ENCODE data around the gene SCN9A. TPM values are rescaled to one million over a fixed set of nuclear protein-coding genes. Genes with fewer than 3 reads are reported as not detected.

The SCN9A gene
- total RNA-seq, 2 experiments from 2014 or later = not detected

DNA sequence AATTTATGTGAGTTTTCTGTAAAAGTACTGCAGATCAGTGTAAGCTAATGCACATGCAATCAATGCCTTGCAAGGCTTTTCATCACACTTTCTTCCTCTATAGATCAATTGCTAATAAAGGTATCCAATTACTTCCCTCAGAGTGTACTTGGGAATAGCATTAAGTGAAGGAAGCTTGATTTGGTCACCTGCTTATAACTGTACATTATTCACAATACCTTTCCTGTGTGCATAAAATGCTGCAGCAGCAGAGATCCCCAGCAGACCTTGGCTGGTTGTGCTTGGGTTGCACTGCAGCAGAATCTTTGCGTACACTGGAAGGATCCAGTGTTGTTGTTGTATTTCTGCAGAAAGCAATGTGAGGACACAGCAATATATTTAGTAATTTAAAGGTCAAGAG, 18.5 kb upstream of the SCN9A start:
- ChIA-PET POLR2A (no interaction called here), CTCF (no interaction called here)
- Mint-ChIP-seq H3K4me1 (ENCODE audit: low read depth) (no peaks in the 10 kb centered on the region), H3K4me3 (no peak overlapping the region), H3K9me3 (no peaks in the 10 kb centered on the region), H3K27me3 (no peaks in the 10 kb centered on the region), H3K27ac (no peak overlapping the region), H3K36me3 (no peaks in the 10 kb centered on the region)
- DNase-seq = no peak
- intact Hi-C loops (cut with micrococcal nuclease) = no loop called here

DNA sequence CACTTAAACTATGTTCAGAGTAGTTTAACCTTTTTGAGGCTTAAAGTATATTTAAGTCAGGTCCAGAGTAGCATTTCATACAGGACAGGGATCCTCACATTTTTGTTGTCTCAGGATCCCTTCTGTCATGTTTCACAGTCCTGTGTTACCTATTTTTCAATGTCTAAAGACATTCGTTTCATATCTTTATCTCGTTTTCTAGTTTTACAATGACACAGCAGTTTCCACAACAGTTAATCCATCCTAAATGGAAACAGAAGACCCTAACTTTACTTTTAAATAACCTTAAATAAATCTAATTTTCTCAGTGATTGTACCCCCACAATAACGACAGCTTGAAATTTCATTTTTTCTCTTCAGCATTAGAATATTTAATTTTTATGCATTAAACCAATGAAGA, 17.3 kb upstream of the SCN9A start:
- no peaks in the 10 kb centered on the region for H3K9me3 Mint-ChIP-seq
- intact Hi-C loops (cut with micrococcal nuclease) = no loop called here
- CTCF ChIA-PET = no interaction called here
- H3K27me3 Mint-ChIP-seq = no peaks in the 10 kb centered on the region
- H3K4me1 Mint-ChIP-seq (ENCODE audit: low read depth) = no peaks in the 10 kb centered on the region
- H3K36me3 Mint-ChIP-seq = no peaks in the 10 kb centered on the region
- POLR2A ChIA-PET = no interaction called here
- no peak for DNase-seq
- no peak overlapping the region for H3K27ac Mint-ChIP-seq
- no peak overlapping the region for H3K4me3 Mint-ChIP-seq

- no peaks in the 10 kb centered on the region for H3K4me1 Mint-ChIP-seq (ENCODE audit: low read depth)
- CTCF ChIA-PET = no interaction called here
Observed at GRCh38 chr2:166388481-166389070, 12.8 kb upstream of the SCN9A start.

DNA sequence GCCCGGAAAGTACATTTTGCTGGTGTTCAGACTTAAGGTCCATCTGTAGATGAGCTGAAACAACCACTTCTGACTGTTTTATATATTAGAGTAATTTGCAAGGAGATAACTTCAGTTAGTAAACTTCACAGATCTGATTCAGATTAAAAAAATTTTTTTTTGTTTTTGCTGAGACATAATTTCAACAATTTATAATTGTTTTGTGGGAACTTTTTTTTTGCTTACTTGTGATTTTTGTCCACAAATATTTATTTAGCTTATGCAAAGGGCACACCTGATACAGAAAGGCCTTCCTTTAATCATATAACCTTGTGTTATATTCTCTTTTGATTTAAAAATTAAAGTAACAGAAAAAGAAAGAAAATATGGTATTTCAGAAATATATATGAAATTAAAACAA, 9.6 kb upstream of the SCN9A start:
- Mint-ChIP-seq H3K27ac (no peak overlapping the region), H3K27me3 (no peaks in the 10 kb centered on the region), H3K4me1 (ENCODE audit: low read depth) (no peaks in the 10 kb centered on the region), H3K36me3 (no peaks in the 10 kb centered on the region), H3K9me3 (no peaks in the 10 kb centered on the region), H3K4me3 (no peak overlapping the region)
- no peak for DNase-seq
- ChIA-PET POLR2A (no interaction called here), CTCF (interaction anchor here (0.9 kb wide), 1 partner anchor 22 kb away, joined by 3 read pairs; no protein-coding TSS in a partner anchor)
- intact Hi-C loops (cut with micrococcal nuclease) = no loop called here

More at GRCh38 chr2:166388481-166389070, 12.8 kb upstream of the SCN9A start:
- intact Hi-C loops (cut with micrococcal nuclease) = no loop called here
- POLR2A ChIA-PET = no interaction called here
- DNase-seq = no peak
- no peak overlapping the region for H3K4me3 Mint-ChIP-seq
- H3K9me3 Mint-ChIP-seq = no peaks in the 10 kb centered on the region
- H3K27ac Mint-ChIP-seq = no peak overlapping the region
- no peaks in the 10 kb centered on the region for H3K36me3 Mint-ChIP-seq
- H3K27me3 Mint-ChIP-seq = no peaks in the 10 kb centered on the region

DNA sequence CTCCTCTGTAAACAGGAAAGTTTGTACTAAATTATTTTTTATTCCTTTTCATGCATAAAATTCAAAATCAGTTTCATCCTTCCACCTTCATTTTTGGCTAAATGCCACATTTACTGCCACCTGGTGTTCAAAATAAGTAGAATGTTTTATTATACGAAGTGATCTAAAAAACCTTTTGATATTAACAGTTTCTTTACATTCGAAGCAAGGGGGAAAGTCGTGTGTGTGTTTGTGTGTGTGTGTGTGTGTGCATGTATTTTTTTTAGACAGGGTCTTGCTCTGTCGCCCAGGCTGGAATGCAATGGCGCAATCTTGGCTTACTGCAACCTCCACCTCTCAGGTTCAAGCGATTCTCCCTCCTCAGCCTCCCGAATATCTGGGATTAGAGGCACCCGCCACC, 9.0 kb upstream of the SCN9A start:
- DNase-seq = no peak
- H3K27ac Mint-ChIP-seq = no peak overlapping the region
- intact Hi-C loops (cut with micrococcal nuclease) = no loop called here
- H3K27me3 Mint-ChIP-seq = no peaks in the 10 kb centered on the region
- H3K36me3 Mint-ChIP-seq = no peaks in the 10 kb centered on the region
- H3K9me3 Mint-ChIP-seq = no peaks in the 10 kb centered on the region
- ChIA-PET CTCF (interaction anchor here (0.9 kb wide), 1 partner anchor 22 kb away, joined by 3 read pairs; no protein-coding TSS in a partner anchor), POLR2A (no interaction called here)
- H3K4me3 Mint-ChIP-seq = no peak overlapping the region
- no peaks in the 10 kb centered on the region for H3K4me1 Mint-ChIP-seq (ENCODE audit: low read depth)

GRCh38 chr2:166382448-166382847, 6.7 kb upstream of the SCN9A start:
- H3K9me3 Mint-ChIP-seq = no peaks in the 10 kb centered on the region
- DNase-seq = no peak
- intact Hi-C loops (cut with micrococcal nuclease) = no loop called here
- H3K36me3 Mint-ChIP-seq = no peaks in the 10 kb centered on the region
- no peak overlapping the region for H3K27ac Mint-ChIP-seq
- H3K27me3 Mint-ChIP-seq = peaks cover 6% of the 10 kb centered on the region
- no peaks in the 10 kb centered on the region for H3K4me1 Mint-ChIP-seq (ENCODE audit: low read depth)
- POLR2A ChIA-PET = no interaction called here
- no peak overlapping the region for H3K4me3 Mint-ChIP-seq
- CTCF ChIA-PET = no interaction called here

DNA sequence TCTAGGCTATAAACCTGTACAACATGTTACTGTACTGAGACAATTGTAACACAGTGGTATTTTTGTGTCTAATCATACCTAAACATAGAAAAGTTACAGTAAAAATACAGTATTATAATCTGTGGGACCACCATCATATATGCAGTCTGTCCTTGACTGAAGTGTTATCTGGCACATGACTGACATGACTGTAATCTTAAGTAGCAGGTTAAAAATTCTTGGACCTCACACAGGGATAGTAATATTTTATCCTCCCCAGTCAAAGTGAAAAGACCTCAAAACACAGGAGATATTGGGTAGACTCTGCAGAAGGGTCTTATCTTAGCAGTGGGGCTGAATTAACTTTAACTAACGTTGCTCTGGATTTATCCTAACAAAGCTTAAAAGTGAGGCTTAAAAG, 4.9 kb upstream of the SCN9A start:
- DNase-seq = no peak
- Mint-ChIP-seq H3K27ac (no peak overlapping the region), H3K4me3 (no peak overlapping the region), H3K36me3 (no peaks in the 10 kb centered on the region), H3K27me3 (peaks cover 14% of the 10 kb centered on the region), H3K4me1 (ENCODE audit: low read depth) (peaks cover 2% of the 10 kb centered on the region), H3K9me3 (no peaks in the 10 kb centered on the region)
- ChIA-PET POLR2A (no interaction called here), CTCF (no interaction called here)
- intact Hi-C loops (cut with micrococcal nuclease) = no loop called here

DNA sequence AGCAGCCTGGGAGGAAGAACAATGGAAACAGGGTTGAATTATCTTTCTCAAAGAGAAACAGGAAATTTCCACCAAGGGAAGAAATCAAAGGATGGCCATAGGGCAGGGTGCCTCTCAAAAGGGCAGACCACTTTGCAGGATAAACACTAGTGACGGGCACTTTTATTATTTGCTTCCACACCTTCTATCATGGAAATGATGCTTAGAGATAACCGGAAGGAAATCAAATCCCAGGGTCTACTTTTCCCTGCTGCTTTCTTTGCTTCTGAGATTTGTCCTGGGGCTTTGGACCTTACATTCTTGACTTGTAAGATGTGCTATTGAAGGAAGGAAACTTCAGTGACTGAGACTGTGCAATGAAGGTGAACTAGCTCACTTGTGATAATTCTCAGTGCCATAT, 1.1 kb upstream of the SCN9A start:
- POLR2A ChIA-PET = no interaction called here
- H3K27me3 Mint-ChIP-seq = peaks cover 26% of the 10 kb centered on the region
- no peaks in the 10 kb centered on the region for H3K9me3 Mint-ChIP-seq
- H3K4me3 Mint-ChIP-seq = no peak overlapping the region
- CTCF ChIA-PET = no interaction called here
- peaks cover 9% of the 10 kb centered on the region for H3K4me1 Mint-ChIP-seq (ENCODE audit: low read depth)
- H3K36me3 Mint-ChIP-seq = no peaks in the 10 kb centered on the region
- H3K27ac Mint-ChIP-seq = no peak overlapping the region
- intact Hi-C loops (cut with micrococcal nuclease) = no loop called here
- DNase-seq = no peak

DNA sequence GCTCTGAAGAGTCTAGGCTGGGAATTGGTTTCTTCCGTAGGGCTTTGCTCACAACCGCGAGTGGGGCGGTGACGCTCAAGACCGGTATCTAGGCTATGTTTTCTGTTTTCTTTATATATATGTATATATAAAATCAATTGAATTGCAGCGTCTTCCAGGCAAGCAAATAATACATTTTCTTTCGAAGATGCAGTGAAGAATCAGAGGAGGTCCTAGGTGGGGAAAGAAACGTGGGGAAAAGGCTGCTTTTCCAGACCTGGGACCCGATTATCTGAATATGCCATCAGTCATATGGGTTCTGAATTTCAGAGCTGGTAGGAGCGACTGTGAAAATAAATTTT, 714 bp upstream of the SCN9A start:
- ChIA-PET POLR2A (no interaction called here), CTCF (no interaction called here)
- no peak for DNase-seq
- Mint-ChIP-seq H3K4me1 (ENCODE audit: low read depth) (peaks cover 9% of the 10 kb centered on the region), H3K4me3 (no peak overlapping the region), H3K27ac (no peak overlapping the region), H3K36me3 (no peaks in the 10 kb centered on the region), H3K27me3 (peaks cover 26% of the 10 kb centered on the region), H3K9me3 (no peaks in the 10 kb centered on the region)
- intact Hi-C loops (cut with micrococcal nuclease) = no loop called here

DNA sequence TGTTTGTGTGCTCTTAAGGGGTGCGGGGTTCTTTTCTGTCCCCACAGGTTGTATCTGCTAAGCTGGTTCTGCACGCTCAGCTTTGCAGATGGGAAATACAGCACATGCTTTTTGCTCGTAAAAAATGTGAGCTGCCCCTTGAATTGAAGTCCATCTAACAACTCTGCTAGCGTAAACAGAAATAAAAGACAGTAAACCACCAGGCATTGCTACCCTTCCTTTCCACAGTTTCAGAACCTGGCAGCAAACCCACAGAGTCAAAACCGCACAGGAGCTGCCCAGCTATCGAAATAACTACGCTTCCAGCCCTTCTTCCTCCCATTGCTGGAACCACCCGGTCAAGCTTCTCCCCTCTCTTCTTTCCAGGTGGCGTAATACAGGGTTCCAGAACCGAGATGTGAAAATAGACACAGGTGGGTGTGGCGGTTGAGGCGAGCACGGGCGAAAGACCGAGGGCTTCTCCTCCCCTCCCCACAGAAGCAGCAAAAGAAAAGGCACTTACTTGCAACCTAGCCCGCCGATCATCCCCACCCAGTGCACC, 479 bp downstream of the SCN9A start:
- no peak for DNase-seq
- no peak overlapping the region for H3K27ac Mint-ChIP-seq
- ChIA-PET CTCF (no interaction called here), POLR2A (no interaction called here)
- intact Hi-C loops (cut with micrococcal nuclease) = no loop called here
- H3K4me3 Mint-ChIP-seq = no peak overlapping the region
- H3K36me3 Mint-ChIP-seq = no peaks in the 10 kb centered on the region
- H3K4me1 Mint-ChIP-seq (ENCODE audit: low read depth) = peaks cover 9% of the 10 kb centered on the region
- peaks cover 26% of the 10 kb centered on the region for H3K27me3 Mint-ChIP-seq
- no peaks in the 10 kb centered on the region for H3K9me3 Mint-ChIP-seq

DNA sequence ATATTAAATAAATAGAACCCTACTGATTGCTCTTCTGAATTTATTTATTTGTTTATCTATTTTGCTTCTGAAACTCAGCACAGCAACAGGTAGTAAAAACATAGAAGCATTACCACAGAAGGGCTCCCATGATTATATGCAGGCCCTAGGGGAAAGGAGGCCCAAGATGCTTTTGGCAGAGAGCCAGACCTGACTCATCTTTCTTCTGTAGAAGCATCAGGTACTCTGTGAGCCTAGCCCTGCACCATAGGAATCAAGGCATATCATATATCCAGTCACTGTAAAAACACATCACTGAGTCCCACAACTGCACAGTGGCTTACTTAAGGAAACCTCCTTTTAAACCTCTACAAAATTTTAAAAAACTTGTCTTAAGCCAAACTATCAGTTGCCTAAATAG, 1.8 kb downstream of the SCN9A start:
- H3K27ac Mint-ChIP-seq = no peak overlapping the region
- CTCF ChIA-PET = no interaction called here
- H3K4me1 Mint-ChIP-seq (ENCODE audit: low read depth) = peaks cover 9% of the 10 kb centered on the region
- no peak overlapping the region for H3K4me3 Mint-ChIP-seq
- intact Hi-C loops (cut with micrococcal nuclease) = no loop called here
- DNase-seq = no peak
- POLR2A ChIA-PET = no interaction called here
- peaks cover 26% of the 10 kb centered on the region for H3K27me3 Mint-ChIP-seq
- H3K36me3 Mint-ChIP-seq = no peaks in the 10 kb centered on the region
- no peaks in the 10 kb centered on the region for H3K9me3 Mint-ChIP-seq

DNA sequence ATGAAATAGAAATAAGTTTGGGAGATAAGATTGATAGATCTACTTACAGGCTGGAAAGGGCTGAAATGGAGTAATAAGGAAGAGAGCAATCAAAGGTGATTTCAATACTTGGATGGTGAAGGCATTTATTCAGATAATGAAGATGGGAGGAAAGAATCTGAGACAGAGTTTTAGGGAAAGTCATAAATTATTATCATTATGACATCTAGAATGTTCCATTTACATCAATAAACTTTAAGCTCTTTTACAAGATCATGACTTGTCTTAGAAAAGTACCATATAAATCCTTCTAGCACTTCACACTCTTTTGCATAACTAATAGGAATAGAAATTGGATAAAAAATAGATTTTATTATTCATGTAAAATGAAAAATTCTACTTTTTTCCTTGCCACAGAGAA, 2.2 kb downstream of the SCN9A start:
- POLR2A ChIA-PET = no interaction called here
- Mint-ChIP-seq H3K36me3 (no peaks in the 10 kb centered on the region), H3K4me3 (no peak overlapping the region), H3K4me1 (ENCODE audit: low read depth) (peaks cover 9% of the 10 kb centered on the region), H3K9me3 (no peaks in the 10 kb centered on the region), H3K27me3 (peaks cover 26% of the 10 kb centered on the region), H3K27ac (no peak overlapping the region)
- no peak for DNase-seq
- CTCF ChIA-PET = no interaction called here
- intact Hi-C loops (cut with micrococcal nuclease) = no loop called here

- ChIA-PET POLR2A (no interaction called here), CTCF (no interaction called here)
- DNase-seq = no peak
- Mint-ChIP-seq H3K27ac (no peak overlapping the region), H3K4me3 (no peak overlapping the region), H3K36me3 (no peaks in the 10 kb centered on the region), H3K9me3 (no peaks in the 10 kb centered on the region), H3K4me1 (ENCODE audit: low read depth) (peaks cover 9% of the 10 kb centered on the region), H3K27me3 (peaks cover 24% of the 10 kb centered on the region)
- intact Hi-C loops (cut with micrococcal nuclease) = no loop called here
Observed at GRCh38 chr2:166373105-166373504, 2.6 kb downstream of the SCN9A start.

Data from activated CD4-positive, alpha-beta memory T cell treated with anti-CD3 and anti-CD28 coated beads for 36 hours (primary cell).